GM06990 (cell line): Measurements from ENCODE around the gene HS3ST5.

Experiments
- DNase-seq: peaks from one replicate; pipeline ENCODE4 v3.0.0-alpha.2; 2011; ENCODE audit not compliant: insufficient read length; ENCODE audit errors: extremely low read depth
- H3K27me3 ChIP-seq: replicated peaks from 2 replicates; pipeline ENCODE4 v1.6.0; 2011; ENCODE audit warnings: low read length; ENCODE audit not compliant: control insufficient read depth, insufficient read depth
- H3K36me3 ChIP-seq: 2 replicates; pipeline ENCODE4 v1.5.1; 2011; ENCODE audit warnings: low read length; ENCODE audit not compliant: control insufficient read depth, insufficient read depth
- H3K4me3 ChIP-seq: replicated peaks from 2 replicates; pipeline ENCODE4 v1.5.1; 2011; ENCODE audit warnings: low read depth, mild to moderate bottlenecking, control low read depth, low read length
- TF ChIP-seq, protein P1 (sequence below): IDR thresholded peaks from 2 replicates; pipeline ENCODE4 v1.5.1; 2011; ENCODE audit warnings: low read length, control low read depth, mild to moderate bottlenecking, inconsistent platforms; ENCODE audit not compliant: insufficient read depth, poor library complexity, severe bottlenecking

HS3ST5 gene

GRCh38 chr6:114172576-114173260, 170.1 kb downstream of the HS3ST5 start:
- Histone ChIP-seq H3K4me3 (no peak overlapping the region), H3K36me3 (no peaks in the 10 kb centered on the region), H3K27me3 (no peaks in the 10 kb centered on the region)
- TF ChIP-seq, protein P1, sequence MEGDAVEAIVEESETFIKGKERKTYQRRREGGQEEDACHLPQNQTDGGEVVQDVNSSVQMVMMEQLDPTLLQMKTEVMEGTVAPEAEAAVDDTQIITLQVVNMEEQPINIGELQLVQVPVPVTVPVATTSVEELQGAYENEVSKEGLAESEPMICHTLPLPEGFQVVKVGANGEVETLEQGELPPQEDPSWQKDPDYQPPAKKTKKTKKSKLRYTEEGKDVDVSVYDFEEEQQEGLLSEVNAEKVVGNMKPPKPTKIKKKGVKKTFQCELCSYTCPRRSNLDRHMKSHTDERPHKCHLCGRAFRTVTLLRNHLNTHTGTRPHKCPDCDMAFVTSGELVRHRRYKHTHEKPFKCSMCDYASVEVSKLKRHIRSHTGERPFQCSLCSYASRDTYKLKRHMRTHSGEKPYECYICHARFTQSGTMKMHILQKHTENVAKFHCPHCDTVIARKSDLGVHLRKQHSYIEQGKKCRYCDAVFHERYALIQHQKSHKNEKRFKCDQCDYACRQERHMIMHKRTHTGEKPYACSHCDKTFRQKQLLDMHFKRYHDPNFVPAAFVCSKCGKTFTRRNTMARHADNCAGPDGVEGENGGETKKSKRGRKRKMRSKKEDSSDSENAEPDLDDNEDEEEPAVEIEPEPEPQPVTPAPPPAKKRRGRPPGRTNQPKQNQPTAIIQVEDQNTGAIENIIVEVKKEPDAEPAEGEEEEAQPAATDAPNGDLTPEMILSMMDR: no peak
- no peak for DNase-seq

- no peaks in the 10 kb centered on the region for H3K36me3 ChIP-seq
- no peak overlapping the region for H3K4me3 ChIP-seq
- TF ChIP-seq, protein P1: no peak
- H3K27me3 ChIP-seq: no peaks in the 10 kb centered on the region
- no peak for DNase-seq
Measured at GRCh38 chr6:114171473-114171872, 171.3 kb downstream of the HS3ST5 start.

- no peak for DNase-seq
- TF ChIP-seq, protein P1: no peak
- H3K27me3 ChIP-seq: no peaks in the 10 kb centered on the region
- no peak overlapping the region for H3K4me3 ChIP-seq
- H3K36me3 ChIP-seq: no peaks in the 10 kb centered on the region
Measured at GRCh38 chr6:114170958-114171387, 171.8 kb downstream of the HS3ST5 start.

- no peaks in the 10 kb centered on the region for H3K36me3 ChIP-seq
- no peak overlapping the region for H3K4me3 ChIP-seq
- DNase-seq: no peak
- H3K27me3 ChIP-seq: no peaks in the 10 kb centered on the region
- TF ChIP-seq, protein P1: no peak
Measured at GRCh38 chr6:114170372-114170771, 172.5 kb downstream of the HS3ST5 start.

DNA sequence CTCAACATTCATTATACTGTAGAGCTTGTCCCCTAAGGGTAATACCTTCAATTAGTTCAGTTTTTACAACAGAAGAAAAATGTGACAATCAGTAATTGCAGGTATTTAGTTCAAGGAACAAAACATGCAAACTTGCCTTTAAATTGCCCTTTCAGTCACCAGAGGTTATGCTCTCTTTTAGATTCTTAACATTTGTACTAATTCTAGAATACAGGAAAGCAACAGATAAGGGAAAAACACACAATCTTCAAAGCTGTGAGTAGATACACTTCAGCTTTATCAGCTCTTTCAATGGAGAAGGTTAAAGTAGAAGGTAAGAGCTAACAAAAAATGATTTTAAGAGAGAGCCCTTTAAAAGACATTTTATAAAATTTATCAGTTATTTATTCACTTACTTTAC, 173.1 kb downstream of the HS3ST5 start:
- Histone ChIP-seq H3K36me3 (no peaks in the 10 kb centered on the region), H3K4me3 (no peak overlapping the region), H3K27me3 (no peaks in the 10 kb centered on the region)
- TF ChIP-seq, protein P1: no peak
- no peak for DNase-seq
